GM12878 (cell line): ENCODE results near the gene PROSER3. TPM values are rescaled to one million over a fixed set of nuclear protein-coding genes. Genes with fewer than 3 reads are reported as not detected.

Experiments used
- ATAC-seq: fragments of 200-7000 bp; cut with Tn5 transposase; 3 replicates; pipeline ENCODE4 v1.9.1; 2020; ENCODE audit warnings: mild to moderate bottlenecking, moderate library complexity
- BruUV-seq: library from RNA; stranded (reverse); fragments of 400-500 nt; replicated peaks from 2 replicates; lab custom pipeline; 2021; lab: Mats Ljungman, UMichigan
- CTCF ChIA-PET: fragments of 300-600 bp; sonication (Branson Sonifier 250); formaldehyde crosslinking; extraction: SDS; loops from one replicate; lab custom pipeline; 2021; ENCODE audit warnings: inconsistent platforms; lab: Yijun Ruan, JAX
- POLR2A ChIA-PET: fragments of 350-600 bp; formaldehyde crosslinking; extraction: SDS; loops from one replicate; lab custom pipeline; 2021; ENCODE audit warnings: inconsistent platforms; lab: Charles Lee
- RAD21 ChIA-PET: fragments of 300-600 bp; sonication (Branson Sonifier 250); formaldehyde crosslinking; loops from one replicate; lab custom pipeline; 2023; ENCODE audit warnings: antibody characterized with exemption; ENCODE audit not compliant: unreplicated experiment; lab: Charles Lee
- SMC1A ChIA-PET: fragments of 300-600 bp; sonication (Branson Sonifier 250); formaldehyde crosslinking; loops from one replicate; lab custom pipeline; 2023; ENCODE audit not compliant: unreplicated experiment, uncharacterized antibody; lab: Charles Lee
- DNase-seq: peaks from one replicate; pipeline ENCODE4 v3.0.0-alpha.2; 2011; ENCODE audit warnings: low read depth, low spot score
- FAIRE-seq: peaks from 3 replicates; lab custom pipeline; 2011; peaks lifted over from hg19 to GRCh38; lab: Jason Lieb, UNC
- H2AFZ ChIP-seq: 2 replicates; pipeline ENCODE4 v1.6.0; 2011; ENCODE audit warnings: low read depth, low read length, control low read depth; ENCODE audit not compliant: control insufficient read depth
- H3K27ac ChIP-seq: 2 replicates; pipeline ENCODE4 v1.5.1; 2011; ENCODE audit warnings: control low read depth; ENCODE audit not compliant: control insufficient read depth, insufficient read depth
- H3K27me3 ChIP-seq, 2 experiments: replicated peaks in 1 of 2; 2 replicates each; pipeline versions ENCODE4 v1.6.0 to v1.6.1; 2011; ENCODE audit warnings: low read length in 1 of 2; ENCODE audit not compliant: control insufficient read depth in 2 of 2, insufficient read depth in 2 of 2
- H3K36me3 ChIP-seq, 2 experiments: 2 replicates each; pipeline ENCODE4 v1.5.1; 2011; ENCODE audit warnings: low read length in 1 of 2; ENCODE audit not compliant: control insufficient read depth in 2 of 2, insufficient read depth in 2 of 2
- H3K4me1 ChIP-seq: 2 replicates; pipeline ENCODE4 v1.6.1; 2011; ENCODE audit warnings: mild to moderate bottlenecking, low read length, moderate library complexity, mixed read lengths; ENCODE audit not compliant: control insufficient read depth, insufficient read depth
- H3K4me2 ChIP-seq: 2 replicates; pipeline ENCODE4 v1.6.0; 2011; ENCODE audit warnings: control low read depth; ENCODE audit not compliant: control insufficient read depth, insufficient read depth
- H3K4me3 ChIP-seq: fragments of 200-600 bp; sonication (generic); 2 replicates; pipeline ENCODE4 v1.5.1; 2016
- H3K79me2 ChIP-seq: 2 replicates; pipeline ENCODE4 v1.6.0; 2011; ENCODE audit warnings: low read length; ENCODE audit not compliant: control insufficient read depth, insufficient read depth
- H3K9ac ChIP-seq: 2 replicates; pipeline ENCODE4 v1.8.0; 2011; ENCODE audit warnings: low read length, control low read depth, mixed read lengths; ENCODE audit not compliant: control insufficient read depth, insufficient read depth
- H3K9me3 ChIP-seq: replicated peaks from 3 replicates; pipeline ENCODE4 v1.5.1; 2011; ENCODE audit warnings: mild to moderate bottlenecking, low read length; ENCODE audit not compliant: control insufficient read depth, insufficient read depth
- H4K20me1 ChIP-seq: 2 replicates; pipeline ENCODE4 v1.6.0; 2011; ENCODE audit not compliant: control insufficient read depth, insufficient read depth
- HDAC2 ChIP-seq: fragments of 200-600 bp; sonication (generic); IDR thresholded peaks from 2 replicates; pipeline ENCODE4 v1.6.1; 2017
- TARDBP ChIP-seq: IDR thresholded peaks from 2 replicates; pipeline ENCODE4 v1.6.1; 2016; ENCODE audit warnings: borderline replicate concordance
- ZBED1 ChIP-seq: IDR thresholded peaks from 2 replicates; pipeline ENCODE4 v1.6.1; 2016; ENCODE audit warnings: borderline replicate concordance
- WGBS: methylation state at CpG from one replicate; pipeline ENCODE4 v1.1.6; 2016; ENCODE audit warnings: low lambda C conversion rate; ENCODE audit not compliant: insufficient replicate concordance, insufficient coverage; ENCODE audit errors: missing lambda C conversion rate; 5-methylcytosine and 5-hydroxymethylcytosine counted together
- in situ Hi-C: fragments of 300-500 bp; cut with MboI; formaldehyde crosslinking; loops from 9 replicates; pipeline ENCODE4 v1.14.3; 2018; ENCODE audit warnings: mixed read lengths
- intact Hi-C: fragments of 100-400 bp; cut with micrococcal nuclease; formaldehyde crosslinking; loops from one replicate; pipeline ENCODE4 v1.14.2; 2022; ENCODE audit not compliant: unreplicated experiment
- polyA plus RNA-seq, 11 experiments: library from polyadenylated mRNA; depleted of rRNA in 4 of 11; unstranded in 6 of 11; stranded (reverse) in 5 of 11; fragments of >200 nt; fragmentation: Nextera tagmentation in 4 of 11; fragmentation: Illumina TruSeq in 1 of 11; extraction: Ambion mirVana in 4 of 11; extraction: Trizol in 1 of 11; gene quantifications; 1 replicate in 1 of 11; 2 replicates in 10 of 11; pipeline versions ENCODE4 v1.2.1 to v1.2.3, GENCODE V29; 2011 to 2016; ENCODE audit warnings: inconsistent platforms in 2 of 11, missing spikeins in 2 of 11, low read depth in 1 of 11
- total RNA-seq, 4 experiments: library from RNA; depleted of rRNA in 3 of 4; stranded (reverse); fragments of >200 nt in 3 of 4; fragmentation: Illumina TruSeq in 1 of 4; extraction: Trizol in 1 of 4; gene quantifications; 2 replicates each; pipeline versions ENCODE4 v1.2.1 to v1.2.3, GENCODE V29; 2013 to 2021

Gene PROSER3
- total and polyA plus RNA-seq, 10 of the 15 experiments (the other 5 are each of a cell fraction or from before 2014, with no cell fraction given): 0.85 to 25.1 (median 9.6) TPM

GRCh38 chr19:35792312-35792711, 34.3 kb downstream of the PROSER3 start:
- FAIRE-seq (no peak), ATAC-seq (no peak), DNase-seq (no peak)
- Histone ChIP-seq H3K27ac (no peak overlapping the region), H3K4me1 (no peaks in the 10 kb centered on the region), H3K9ac (no peak overlapping the region), H3K9me3 (no peaks in the 10 kb centered on the region), H4K20me1 (no peaks in the 10 kb centered on the region), H3K27me3 (peaks cover 0 to 2% of the 10 kb centered on the region in 2 experiments; a peak in 1 of 4 replicates), H3K4me2 (no peak overlapping the region), H3K4me3 (no peak overlapping the region), H3K36me3 (no peaks in the 10 kb centered on the region), H2AFZ (no peak overlapping the region), H3K79me2 (no peaks in the 10 kb centered on the region)
- POLR2A ChIA-PET: no interaction called here
- intact Hi-C loops (no loop called here), in situ Hi-C loops (no loop called here)
- RAD21 ChIA-PET: no interaction called here
- BruUV-seq: no TSS peak
- CTCF ChIA-PET: no interaction called here
- WGBS: 56% methylated on average over 14 of the region's 15 CpGs
- SMC1A ChIA-PET: no interaction called here
- no peak for TF ChIP-seq TARDBP

- ChIA-PET RAD21 (no interaction called here), SMC1A (no interaction called here), CTCF (no interaction called here), POLR2A (no interaction called here)
- WGBS: 18% methylated on average over 7 of the region's 8 CpGs
- no peak overlapping the region for H3K4me2 ChIP-seq
- FAIRE-seq: no peak
- no peaks in the 10 kb centered on the region for H3K79me2 ChIP-seq
- no peaks in the 10 kb centered on the region for H4K20me1 ChIP-seq
- H3K27ac ChIP-seq: no peak overlapping the region
- H3K4me3 ChIP-seq: no peak overlapping the region
- no peak overlapping the region for H3K9ac ChIP-seq
- peaks cover 0 to 2% of the 10 kb centered on the region in 2 experiments; a peak in 1 of 4 replicates for H3K27me3 ChIP-seq
- no peak for DNase-seq
- no peaks in the 10 kb centered on the region for H3K4me1 ChIP-seq
- no peaks in the 10 kb centered on the region for H3K36me3 ChIP-seq
- in situ Hi-C loops (no loop called here), intact Hi-C loops (no loop called here)
- no peak for TF ChIP-seq HDAC2
- no peak for TF ChIP-seq ZBED1
- no peaks in the 10 kb centered on the region for H3K9me3 ChIP-seq
- no TSS peak for BruUV-seq
- no peak overlapping the region for H2AFZ ChIP-seq
- no peak for ATAC-seq
Observed at GRCh38 chr19:35792888-35793287, 34.9 kb downstream of the PROSER3 start.
